GM19324 (cell line): ENCODE measurements around the gene AKT1S1.
"Not testable (repeated sequence)": the region's sequence is repeated elsewhere in the genome, so short reads cannot be mapped to it uniquely, and the experiment has no call there.

Experiments
- ATAC-seq: cut with Tn5 transposase; IDR thresholded peaks from one replicate; pipeline ENCODE4 v1.9.1; 2021; ENCODE audit warnings: mild to moderate bottlenecking, moderate library complexity; ENCODE audit not compliant: unreplicated experiment, low FRiP score

The AKT1S1 gene

DNA sequence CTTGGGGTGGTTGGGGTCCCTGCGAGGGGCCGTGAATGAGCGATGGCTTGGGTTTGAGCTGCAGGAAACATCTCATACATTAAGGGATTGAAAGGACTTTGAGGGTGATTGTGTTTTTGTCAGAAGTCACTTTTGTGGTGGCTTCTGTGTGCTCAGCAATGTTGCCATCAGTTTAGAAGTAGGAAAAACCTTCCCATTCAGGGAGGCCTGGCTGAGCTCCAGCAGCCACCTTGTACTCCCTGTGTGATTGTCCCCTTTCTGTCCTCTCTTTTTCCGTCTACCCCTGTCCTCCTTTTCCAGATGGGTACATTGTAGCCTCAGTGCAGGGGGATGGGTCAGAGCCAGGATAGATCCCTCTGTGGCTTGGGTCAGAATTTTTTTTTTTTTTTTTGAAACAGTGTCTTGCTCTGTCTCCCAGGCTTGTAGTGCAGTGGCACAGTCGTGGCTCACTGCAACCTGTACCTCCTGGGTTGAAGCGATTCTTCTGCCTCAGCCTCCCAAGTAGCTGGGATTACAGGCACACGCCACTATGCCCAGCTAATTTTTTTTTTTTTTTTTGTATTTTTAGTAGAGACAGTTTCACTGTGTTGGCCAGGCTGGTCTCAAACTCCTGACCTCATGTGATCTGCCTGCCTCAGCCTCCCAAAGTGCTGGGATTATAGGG is 57.6 kb downstream of the AKT1S1 start:
- not testable (repeated sequence) for ATAC-seq
